ENCODE data around the gene FKBP2. TPM values are rescaled to one million over a fixed set of nuclear protein-coding genes. Genes with fewer than 3 reads are reported as not detected.

The FKBP2 gene
- total RNA-seq, 8 experiments from 2014 or later = 61.8 to 156 (median 85.0) TPM

Other genes starting within 250 kb of the FKBP2 start
- gene FLRT1, start 205.2 kb upstream of the FKBP2 start, total RNA-seq = 10 to 100 TPM in 1 of 8 experiments, 1 to 10 TPM in 6, under 1 TPM in 1; 0.31 to 10.1 (median 3.6) TPM
- 10 to 100 TPM; 10.2 to 47.7 (median 16.6) TPM for gene MACROD1, start 75.0 kb upstream of the FKBP2 start, total RNA-seq
- gene STIP1, start 54.9 kb upstream of the FKBP2 start, total RNA-seq = 100 to 1,000 TPM; 110 to 251 (median 163) TPM
- 1 to 10 TPM in 7 of 8 experiments, under 1 TPM in 1; 0.63 to 3.2 (median 2.2) TPM for gene FERMT3, start 34.4 kb upstream of the FKBP2 start, total RNA-seq
- gene TRPT1, start 14.9 kb upstream of the FKBP2 start, total RNA-seq = 10 to 100 TPM; 31.8 to 59.9 (median 35.5) TPM
- 10 to 100 TPM; 17.3 to 65.4 (median 35.4) TPM for gene NUDT22, start 14.8 kb upstream of the FKBP2 start, total RNA-seq
- gene DNAJC4, start 10.5 kb upstream of the FKBP2 start, total RNA-seq = 10 to 100 TPM; 13.2 to 51.7 (median 26.9) TPM
- 10 to 100 TPM; 21.2 to 72.8 (median 30.3) TPM for gene VEGFB, start 6.5 kb upstream of the FKBP2 start, total RNA-seq
- gene PPP1R14B, start 5.8 kb downstream of the FKBP2 start, total RNA-seq = 100 to 1,000 TPM in 5 of 8 experiments, 10 to 100 TPM in 3; 81.6 to 289 (median 142) TPM
- gene PLCB3, start 10.4 kb downstream of the FKBP2 start, total RNA-seq = 10 to 100 TPM in 4 of 8 experiments, 1 to 10 TPM in 4; 5.6 to 29.5 (median 9.8) TPM
- 100 to 1,000 TPM in 1 of 8 experiments, 10 to 100 TPM in 7; 38.6 to 119 (median 65.6) TPM for gene BAD, start 43.6 kb downstream of the FKBP2 start, total RNA-seq
- 10 to 100 TPM; 18.9 to 37.6 (median 22.5) TPM for gene GPR137, start 44.8 kb downstream of the FKBP2 start, total RNA-seq
- gene KCNK4, start 50.2 kb downstream of the FKBP2 start, total RNA-seq = under 1 TPM in 5 of 8 experiments, not detected in 3; 0.25 to 0.78 (median 0.61) TPM
- gene CATSPERZ, start 59.3 kb downstream of the FKBP2 start, total RNA-seq = 1 to 10 TPM in 3 of 8 experiments, under 1 TPM in 2, not detected in 3; 0.76 to 1.9 (median 1.2) TPM
- 10 to 100 TPM in 7 of 8 experiments, 1 to 10 TPM in 1; 9.3 to 75.7 (median 19.1) TPM for gene ESRRA, start 64.4 kb downstream of the FKBP2 start, total RNA-seq
- 100 to 1,000 TPM; 169 to 349 (median 254) TPM for gene TRMT112, start 76.5 kb downstream of the FKBP2 start, total RNA-seq
- 100 to 1,000 TPM; 218 to 801 (median 352) TPM for gene PRDX5, start 77.0 kb downstream of the FKBP2 start, total RNA-seq
- 1 to 10 TPM in 7 of 8 experiments, under 1 TPM in 1; 0.90 to 8.6 (median 3.0) TPM for gene CCDC88B, start 99.1 kb downstream of the FKBP2 start, total RNA-seq
- 10 to 100 TPM in 4 of 8 experiments, 1 to 10 TPM in 4; 5.0 to 48.1 (median 12.3) TPM for gene RPS6KA4, start 118.1 kb downstream of the FKBP2 start, total RNA-seq